M059J (cell line): ENCODE results near the gene ATAD5. TPM values are rescaled to one million over a fixed set of nuclear protein-coding genes. Genes with fewer than 3 reads are reported as not detected.
A peak's percentile ranks its signal among the peaks of the same experiment; 100 is the strongest.
"Not testable (repeated sequence)": the region's sequence is repeated elsewhere in the genome, so short reads cannot be mapped to it uniquely, and the experiment has no call there.

ENCODE experiments used
- DNase-seq: peaks from one replicate; pipeline ENCODE4 v3.0.0-alpha.2; 2012; ENCODE audit warnings: low read depth
- total RNA-seq: library from RNA; depleted of rRNA; stranded (reverse); fragments of >200 nt; shearing (Covaris generic); gene quantifications from 2 replicates; pipeline ENCODE4 v1.2.3, GENCODE V29; 2014

ATAD5 gene
- total RNA-seq, 1 experiment from 2014 or later: 4.5 TPM

DNA sequence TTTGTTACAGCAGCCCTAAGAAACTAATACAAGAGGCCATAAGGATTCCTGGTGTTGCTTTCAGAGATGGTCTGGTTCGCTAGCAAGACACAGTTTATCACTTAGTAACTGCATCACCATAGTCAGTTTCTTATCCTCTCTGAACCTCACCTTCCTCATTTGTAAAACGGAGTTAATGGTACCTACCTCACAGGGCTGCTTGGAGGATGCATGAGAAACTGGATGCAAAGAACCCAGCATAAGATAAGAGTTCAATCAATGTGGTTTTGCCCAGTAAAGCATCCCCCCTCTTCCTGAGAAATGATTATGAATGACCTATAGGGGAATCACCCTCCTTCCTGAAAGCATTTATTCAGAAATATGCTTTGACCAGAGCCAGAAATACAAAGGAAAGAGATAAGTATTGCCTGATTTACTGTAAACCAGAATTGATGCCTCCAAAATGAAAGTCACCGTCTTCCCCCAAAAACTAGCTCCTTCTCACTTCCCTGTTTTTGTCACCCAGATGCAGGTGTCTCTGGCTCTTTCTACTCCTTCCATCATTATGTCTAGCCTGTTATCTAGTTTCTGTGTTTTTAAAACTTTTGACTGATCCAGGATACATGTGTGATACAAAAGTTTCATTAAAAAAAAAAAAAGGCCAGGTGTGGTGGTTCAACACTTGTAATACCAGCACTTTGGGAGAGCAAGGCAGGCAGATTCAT lies 77.1 kb downstream of the ATAD5 start:
- DNase-seq: no peak

DNA sequence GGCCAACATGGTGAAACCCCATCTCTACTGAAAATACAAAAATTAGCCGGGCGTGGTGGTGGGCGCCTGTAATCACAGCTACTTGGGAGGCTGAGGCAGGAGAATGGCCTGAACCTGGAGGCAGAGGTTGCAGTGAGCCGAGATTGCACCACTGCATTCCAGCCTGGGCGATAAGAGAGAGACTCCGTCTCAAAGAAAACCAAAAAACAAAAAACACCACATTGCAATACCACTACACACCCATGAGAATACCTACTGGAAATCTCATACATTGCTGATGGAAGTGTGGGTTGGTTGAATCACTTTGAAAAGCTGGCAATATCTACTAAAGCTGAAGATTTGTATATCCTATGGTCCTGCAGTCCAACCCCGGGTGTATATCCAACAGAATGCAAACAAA lies 78.4 kb downstream of the ATAD5 start:
- DNase-seq: not testable (repeated sequence)

DNA sequence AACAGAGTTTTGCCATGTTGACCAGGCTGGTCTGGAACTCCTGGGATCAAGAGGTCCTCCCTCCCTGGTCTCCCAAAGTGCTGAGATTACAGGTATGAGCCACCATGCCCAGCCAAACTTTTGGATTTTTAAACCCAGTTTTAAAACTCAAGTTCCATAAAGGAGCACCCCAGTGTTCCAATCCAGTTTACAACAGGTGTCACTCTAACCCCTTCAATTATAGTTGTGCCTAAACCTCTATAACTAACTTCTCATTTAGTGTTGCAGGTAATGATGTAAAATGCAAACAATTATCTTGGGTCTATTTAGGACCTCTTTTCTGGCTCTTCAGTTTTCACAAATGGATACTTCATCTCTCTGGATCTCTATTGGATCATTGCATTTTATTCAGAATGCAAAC lies 82.2 kb downstream of the ATAD5 start:
- no peak for DNase-seq

DNA sequence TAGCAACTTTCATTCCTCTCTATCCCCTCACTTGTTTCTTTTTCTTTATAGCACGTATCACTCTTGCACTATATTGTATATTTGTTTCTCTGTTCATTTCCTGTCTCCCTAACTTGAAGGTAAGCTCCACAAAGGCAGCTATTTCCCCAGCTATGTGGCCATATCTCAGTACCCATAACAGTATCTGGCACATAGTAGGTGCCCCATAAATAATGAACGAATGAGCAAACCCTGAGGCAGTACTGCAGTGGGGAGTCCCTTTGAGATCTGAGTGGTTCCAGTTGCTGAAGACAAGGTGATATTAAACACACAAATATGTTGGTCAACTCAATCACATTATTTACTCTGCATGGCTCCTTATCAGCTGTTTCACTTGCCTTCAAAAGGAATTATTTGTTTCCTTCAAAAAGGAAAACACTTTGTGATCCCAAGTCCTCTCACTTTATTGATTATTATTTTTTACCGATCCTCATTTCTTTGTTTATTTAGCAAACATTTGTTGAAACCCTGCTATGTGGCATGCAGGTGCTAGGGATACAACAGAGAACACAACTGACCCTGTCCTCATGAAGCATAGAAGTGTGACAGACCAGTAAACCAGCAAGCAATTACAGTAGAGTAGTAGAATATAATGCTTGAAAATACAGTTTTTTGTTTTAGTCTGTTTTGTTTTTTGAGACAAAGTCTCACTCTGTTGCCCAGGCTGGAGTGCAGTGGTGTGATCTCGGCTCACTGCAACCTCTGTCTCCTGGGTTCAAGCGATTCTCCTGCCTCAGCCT lies 84.3 kb downstream of the ATAD5 start:
- no peak for DNase-seq

DNA sequence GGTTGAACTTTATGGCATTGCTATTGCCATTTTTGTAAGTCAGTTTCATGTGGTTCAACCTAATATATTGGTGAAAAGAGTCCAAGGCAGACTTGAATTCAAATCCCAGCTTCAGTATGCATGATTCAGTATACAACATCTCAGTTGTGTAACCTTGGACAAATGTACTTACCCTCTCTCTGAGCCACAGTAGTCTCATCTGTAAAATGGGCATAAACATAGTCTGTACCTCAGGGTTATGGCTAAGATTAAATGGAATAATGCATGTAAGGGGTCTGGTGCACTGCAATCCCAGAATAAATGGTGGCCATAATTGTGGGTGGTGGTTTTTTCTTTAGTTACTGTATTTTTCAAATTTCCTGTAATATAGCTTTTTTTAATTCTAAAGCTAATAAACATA lies 85.3 kb downstream of the ATAD5 start:
- no peak for DNase-seq

DNA sequence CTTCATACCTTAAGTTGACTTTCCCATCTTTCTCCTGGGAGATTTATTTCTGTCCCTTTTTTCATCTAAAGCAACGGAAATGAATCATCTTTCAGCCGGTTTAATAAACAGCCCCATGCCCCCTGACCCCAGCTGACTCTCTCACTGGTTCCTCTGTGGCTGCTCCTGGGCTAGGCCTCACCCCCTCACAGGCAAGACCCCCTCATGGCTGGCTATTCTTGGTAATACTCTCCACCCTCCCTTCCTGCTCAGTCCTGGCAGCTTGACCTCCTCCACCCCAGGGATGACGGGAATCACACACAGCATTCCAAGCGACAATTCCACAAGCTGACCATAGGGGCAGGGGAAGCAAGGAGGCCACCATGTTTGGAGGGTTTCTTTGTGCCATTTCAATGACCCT lies 88.5 kb downstream of the ATAD5 start:
- DNase-seq: peak; percentile 66

DNA sequence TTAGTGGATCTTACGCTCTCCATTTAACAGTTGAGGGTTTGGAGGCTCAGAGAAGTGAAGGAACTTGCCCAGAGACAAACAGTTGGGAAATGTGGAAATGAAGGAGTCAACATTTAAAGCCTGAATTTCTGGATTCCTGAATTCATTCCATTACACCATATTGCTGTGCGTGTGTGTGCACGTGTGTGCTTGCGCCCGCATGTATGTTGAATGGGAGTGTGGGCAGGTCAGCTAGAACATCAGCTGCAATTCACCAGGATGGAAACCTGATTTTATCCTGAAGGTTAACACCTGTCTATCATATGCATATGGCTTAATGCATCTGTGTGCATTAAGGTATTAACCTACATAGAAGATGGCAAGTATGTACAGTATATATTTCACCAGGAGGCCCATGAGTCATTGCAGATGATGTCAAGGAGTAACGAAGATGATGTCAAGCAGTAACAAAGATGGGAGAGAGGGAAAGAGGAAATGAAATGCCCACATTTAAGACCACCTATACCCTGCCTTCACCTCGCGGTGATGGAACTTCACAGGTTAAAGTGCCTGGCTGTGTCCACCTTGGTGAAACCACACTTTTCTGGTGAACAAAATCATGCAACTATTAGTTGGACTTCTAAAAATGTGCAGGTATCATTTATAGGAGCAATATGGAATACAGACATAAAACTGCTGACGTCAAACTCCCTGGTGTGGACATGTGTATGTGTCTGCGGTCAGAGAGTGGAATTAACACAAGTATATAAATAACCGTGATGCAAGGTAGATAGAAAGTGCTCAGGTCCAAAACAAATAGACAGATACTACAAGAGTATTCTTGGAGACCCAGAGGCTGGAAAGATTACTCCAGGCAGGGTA lies 89.1 kb downstream of the ATAD5 start:
- no peak for DNase-seq

DNA sequence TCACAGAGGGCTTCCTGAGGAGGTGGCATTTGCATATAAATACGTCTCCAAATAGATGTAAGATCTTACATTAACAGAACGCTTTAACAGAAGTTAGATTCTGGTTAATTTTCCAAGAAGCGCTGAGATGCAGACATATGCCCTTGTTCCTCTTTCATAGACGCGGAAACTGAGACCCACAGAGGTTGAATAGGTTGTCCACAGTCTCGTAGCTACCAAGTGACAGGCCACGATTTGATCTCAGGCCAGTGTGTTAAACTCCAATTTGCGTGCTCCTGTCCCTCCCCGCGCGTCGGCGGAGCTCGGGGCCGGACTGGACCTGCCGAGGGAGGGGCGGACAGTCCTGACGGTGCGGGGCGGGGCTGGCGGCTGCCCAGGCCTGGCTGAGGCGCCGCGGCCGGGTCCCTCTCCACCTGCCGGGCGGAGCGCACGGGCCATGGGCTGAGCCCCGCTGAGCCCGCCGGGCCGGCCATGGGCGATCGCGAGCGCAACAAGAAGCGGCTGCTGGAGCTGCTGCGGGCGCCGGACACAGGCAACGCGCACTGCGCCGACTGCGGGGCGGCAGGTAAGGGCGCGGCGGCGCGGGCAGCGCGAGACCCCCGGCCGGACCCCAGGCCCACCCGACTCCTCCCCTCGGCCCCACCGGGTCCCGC lies 89.9 kb downstream of the ATAD5 start, which contains the start of gene ADAP2:
Gene ADAP2 (plus strand): TSS at position 402 of the 653 bp plus-strand sequence. CDS start 70 bp downstream, at position 472.
- DNase-seq: no peak

DNA sequence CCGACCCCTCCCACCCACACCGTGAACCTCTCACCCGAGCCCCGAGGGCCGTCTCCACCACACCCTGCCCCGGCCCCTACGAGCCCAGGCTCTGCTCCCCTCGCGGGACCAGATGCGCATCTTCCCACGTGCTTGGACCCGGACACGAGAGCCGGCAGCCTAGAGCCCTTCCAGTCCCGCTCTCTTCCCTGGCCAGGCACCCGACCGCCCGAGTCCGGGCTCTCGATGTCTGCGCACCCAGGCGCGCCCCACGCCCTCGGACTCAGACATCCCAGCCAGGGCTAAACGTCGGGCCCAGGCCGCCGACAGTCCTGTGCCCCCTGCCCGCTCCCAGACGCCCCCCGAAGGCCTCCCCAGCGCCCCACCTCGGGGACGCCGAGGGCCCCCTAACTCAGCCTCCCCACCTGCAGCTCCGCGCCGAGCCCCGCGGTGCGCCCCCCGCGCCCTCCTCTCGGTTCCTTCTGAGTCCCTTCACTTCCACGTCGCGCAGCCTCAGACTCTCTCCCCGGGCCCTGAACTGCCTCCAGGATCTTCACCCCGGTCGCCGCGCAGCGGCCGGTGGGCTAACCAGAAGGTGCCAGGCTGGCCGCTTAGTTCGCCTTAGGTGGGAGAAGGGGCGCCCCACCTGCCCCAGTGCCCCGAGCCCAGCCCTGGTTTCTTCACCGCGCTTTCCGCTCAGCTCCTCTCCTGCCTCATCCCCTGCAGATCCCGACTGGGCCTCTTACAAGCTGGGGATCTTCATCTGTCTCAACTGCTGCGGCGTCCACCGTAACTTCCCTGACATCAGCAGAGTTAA lies 90.7 kb downstream of the ATAD5 start:
- no peak for DNase-seq

DNA sequence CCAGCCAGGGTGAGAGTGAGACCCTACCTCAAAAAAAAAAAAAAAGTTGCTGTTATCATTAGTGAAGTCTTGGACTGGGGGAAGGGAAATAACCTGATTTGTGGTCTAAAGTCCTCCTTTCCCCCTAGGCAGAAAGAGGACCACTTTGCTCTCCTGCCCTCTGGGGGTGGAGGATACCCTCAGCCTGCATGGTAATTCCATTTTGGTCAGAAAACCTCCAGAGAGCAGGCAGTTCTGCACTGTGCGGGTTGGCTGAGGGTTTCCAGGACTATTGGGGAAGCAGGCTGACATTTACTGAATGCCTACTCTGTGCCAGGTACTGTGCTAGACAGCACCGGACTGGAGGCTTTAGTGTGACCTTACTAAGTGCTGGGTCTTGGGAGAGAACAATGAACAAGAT lies 92.6 kb downstream of the ATAD5 start:
- no peak for DNase-seq

DNA sequence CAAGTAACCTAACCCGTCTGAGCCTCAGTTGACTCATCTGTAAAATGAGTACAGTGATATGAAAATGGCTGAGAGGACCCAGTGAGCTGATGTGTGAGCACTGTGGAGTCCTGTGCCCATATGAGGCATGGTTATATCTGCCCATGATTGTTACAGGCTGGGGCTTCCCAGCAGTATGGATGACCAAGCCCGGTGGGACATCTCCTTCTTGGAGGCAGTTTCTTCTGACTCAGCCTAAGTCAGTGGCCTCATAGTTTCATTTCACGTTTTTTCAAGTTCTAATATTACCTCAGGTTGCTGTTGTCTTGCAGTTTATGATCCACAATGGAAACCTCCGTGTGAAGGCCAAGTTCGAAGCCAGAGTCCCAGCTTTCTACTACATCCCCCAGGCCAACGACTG lies 94.8 kb downstream of the ATAD5 start:
- DNase-seq: no peak

DNA sequence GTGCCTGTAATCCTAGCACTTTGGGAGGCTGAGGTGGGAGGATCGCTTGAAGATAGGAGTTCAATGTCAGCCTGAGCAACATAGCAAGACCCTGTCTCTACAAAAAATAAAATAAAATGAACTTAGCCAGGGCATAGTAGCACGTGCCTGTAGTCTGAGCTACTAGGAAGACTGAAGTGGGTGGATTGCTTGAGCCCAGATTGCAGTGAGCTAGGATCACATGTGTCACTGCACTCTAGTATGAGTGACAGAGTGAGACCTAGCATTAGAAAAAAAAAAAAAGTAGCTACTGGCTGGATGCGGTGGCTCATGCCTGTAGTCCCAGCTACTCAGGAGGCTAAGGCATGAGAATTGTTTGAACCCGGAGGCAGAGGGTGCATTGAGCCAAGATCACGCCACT lies 96.0 kb downstream of the ATAD5 start:
- no peak for DNase-seq

DNA sequence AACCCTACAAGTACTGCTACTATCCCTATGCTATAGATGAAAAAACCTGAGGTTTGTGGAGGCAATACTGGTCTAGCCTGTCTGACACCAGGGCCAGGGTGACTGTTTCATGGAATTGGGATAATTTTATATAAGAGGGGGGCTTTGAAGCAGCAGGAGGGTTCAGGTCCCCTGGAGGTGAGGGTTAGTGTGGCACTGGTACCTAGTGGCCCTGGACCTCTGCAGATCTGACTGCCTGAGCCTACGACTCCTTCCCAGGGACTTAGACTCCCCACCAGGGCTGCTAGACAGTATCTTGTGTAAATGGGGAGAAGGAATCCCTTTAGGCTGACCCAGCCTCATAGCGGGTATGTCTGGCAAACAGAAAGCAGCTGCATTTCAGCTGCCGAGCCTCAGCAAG lies 96.8 kb downstream of the ATAD5 start:
- no peak for DNase-seq

DNA sequence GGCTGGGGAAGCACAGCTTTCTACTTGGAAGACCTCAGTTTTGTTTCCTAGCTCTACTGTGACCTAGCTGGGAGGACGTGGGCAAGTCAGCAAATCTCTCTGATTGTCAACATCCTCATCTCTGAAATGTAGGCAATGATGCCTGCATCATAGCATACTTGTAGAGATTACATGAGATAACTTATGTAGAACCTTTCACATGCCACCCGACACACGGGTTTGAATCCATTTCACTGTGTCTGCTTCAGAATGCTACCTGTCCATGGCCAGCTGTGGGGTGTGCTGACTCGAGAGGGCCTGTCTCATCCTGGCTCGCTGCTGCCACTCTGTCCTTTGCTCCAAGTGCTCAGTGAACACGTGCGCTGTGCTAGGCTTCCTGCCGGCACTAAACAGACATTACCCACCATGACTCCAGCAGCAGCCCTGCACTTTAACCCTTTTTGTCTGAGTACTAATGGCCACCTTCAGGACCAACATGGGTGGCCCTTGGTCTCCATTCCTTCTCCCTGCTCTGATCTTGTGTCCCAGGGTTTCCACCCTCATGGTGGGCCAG lies 97.4 kb downstream of the ATAD5 start:
- no peak for DNase-seq

DNA sequence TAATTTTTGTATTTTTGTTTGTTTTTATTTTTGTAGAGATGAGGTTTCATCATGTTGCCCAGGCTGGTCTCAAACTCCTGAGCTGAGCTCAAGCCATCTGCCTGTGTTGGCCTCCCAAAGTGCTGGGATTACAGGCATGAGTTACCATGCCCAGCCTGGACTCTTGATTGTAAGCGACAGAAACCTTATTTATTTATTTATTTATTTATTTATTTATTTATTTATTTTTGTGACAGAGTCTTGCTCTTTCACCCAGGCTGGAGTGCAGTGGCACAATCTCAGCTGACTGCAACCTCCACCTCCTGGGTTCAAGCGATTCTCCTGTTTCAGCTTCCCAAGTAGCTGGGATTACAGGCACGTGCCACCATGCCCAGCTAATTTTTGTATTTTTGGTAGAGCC lies 98.1 kb downstream of the ATAD5 start:
- not testable (repeated sequence) for DNase-seq

DNA sequence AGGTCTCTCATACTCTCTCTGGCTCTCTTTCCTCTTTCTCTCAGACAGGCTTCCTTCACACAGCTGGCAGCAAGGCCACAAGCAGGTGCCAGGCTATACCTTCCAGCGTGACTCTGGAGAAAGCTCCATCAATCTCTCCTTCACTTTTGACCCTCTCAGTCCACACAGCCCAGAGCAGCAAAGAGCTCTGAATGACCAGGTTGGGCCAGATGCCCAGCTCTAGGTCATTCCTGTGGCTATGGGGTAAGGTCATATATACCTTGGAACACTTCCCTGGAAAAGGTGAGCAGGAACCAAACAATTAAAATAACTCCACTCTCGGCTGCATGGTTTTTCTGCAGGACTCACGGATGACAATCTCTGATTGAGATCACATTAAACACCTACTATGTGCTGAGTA lies 98.7 kb downstream of the ATAD5 start:
- DNase-seq: peak; percentile 30

DNA sequence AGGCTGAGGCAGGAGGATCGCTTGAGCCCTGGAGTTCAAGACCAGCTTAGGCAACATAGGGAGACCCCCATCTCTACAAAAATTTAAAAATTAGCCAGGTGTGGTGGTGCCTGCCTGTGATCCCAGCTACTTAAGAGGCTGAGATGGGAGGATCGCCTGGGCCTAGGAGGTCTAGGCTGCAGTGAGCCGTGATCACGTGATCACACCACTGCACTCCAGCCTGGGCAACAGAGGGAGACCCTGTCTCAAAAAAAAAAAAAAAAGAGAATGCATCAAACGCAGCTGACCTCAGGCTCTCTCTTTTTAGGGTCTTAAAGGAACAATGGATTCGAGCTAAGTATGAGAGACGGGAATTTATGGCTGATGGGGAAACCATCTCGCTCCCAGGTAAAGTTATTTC lies 99.8 kb downstream of the ATAD5 start:
- DNase-seq: not testable (repeated sequence)

DNA sequence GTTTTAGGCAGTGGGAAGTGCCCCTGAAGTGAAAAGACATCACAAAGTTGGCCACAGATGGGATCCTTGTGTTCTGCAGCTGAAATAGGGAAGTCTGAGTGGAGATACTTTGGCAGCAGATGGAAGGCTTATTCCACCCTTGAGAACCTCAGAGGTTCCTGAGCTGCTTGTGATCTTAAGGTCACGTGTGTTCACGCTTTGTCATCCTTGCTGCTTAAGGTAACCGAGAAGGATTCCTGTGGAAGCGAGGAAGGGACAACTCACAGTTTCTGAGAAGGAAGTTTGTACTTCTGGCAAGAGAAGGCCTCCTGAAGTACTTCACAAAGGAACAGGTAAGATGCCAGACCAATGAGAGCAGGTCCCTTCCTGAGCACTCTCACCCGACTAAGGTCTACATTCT lies 102.2 kb downstream of the ATAD5 start:
- DNase-seq: no peak

DNA sequence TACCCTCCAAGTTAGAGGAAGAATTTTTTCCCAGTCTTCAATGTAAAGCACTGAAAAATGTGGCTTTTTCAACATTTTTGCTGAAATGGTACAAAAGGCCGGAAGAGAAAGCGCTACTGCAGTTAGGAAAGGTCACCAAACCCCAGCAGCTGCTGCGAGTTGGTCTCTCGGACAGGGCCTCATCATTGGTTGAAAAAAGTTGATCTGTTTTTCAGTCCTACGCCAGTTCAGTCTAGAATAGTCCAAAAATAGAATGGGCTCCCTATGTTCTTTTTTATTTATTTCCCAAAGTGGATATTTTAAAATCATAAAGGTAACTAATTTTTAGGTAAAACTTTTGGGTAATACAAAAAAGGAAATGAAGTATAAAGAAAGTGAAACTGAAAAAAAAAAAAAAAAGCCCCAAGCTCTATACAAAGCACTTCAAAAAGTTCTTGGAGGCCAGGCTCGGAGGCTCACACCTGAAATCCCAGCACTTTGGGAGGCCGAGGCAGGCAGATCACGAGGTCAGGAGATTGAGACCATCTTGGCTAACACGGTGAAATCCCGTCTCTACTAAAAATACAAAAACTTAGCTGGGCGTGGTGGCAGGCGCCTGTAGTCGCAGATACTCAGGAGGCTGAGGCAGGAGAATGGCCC lies 107.4 kb downstream of the ATAD5 start:
- no peak for DNase-seq
